Measurements from ENCODE around the gene CTXN2. TPM values are rescaled to one million over a fixed set of nuclear protein-coding genes. Genes with fewer than 3 reads are reported as not detected.
A peak's percentile ranks its signal among the peaks of the same experiment; 100 is the strongest.

CTXN2 gene
- polyA plus RNA-seq, 1 of the 3 experiments (the other 2 are of a cell fraction), result 0.02 TPM

- no peak for TF ChIP-seq ZBTB33 (IDR thresholded peaks at IDR 0.05; ENCODE audit: borderline replicate concordance, low read depth)
- no peak for TF ChIP-seq GABPA (IDR thresholded peaks at IDR 0.05; ENCODE audit: low read depth)
- no peak for TF ChIP-seq MXI1 (IDR thresholded peaks at IDR 0.05; ENCODE audit: low read depth, low read length)
- TF ChIP-seq CHD2 (IDR thresholded peaks at IDR 0.05; ENCODE audit: low read length, partially characterized antibody), result no peak
- TF ChIP-seq RAD21 (IDR thresholded peaks at IDR 0.05; ENCODE audit: low read length), result no peak
- no peak for TF ChIP-seq ELF1 (IDR thresholded peaks at IDR 0.05)
- peak; percentile 73 for TF ChIP-seq TCF12 (IDR thresholded peaks at IDR 0.05)
- TF ChIP-seq NFIC (IDR thresholded peaks at IDR 0.05; ENCODE audit: borderline replicate concordance), result no peak
- peak; percentile 24; the same call in 1 of the 2 replicates for TF ChIP-seq RXRA (IDR thresholded peaks at IDR 0.05; ENCODE audit: borderline replicate concordance, low read depth)
- no peak for TF ChIP-seq USF2 (IDR thresholded peaks at IDR 0.05; ENCODE audit: borderline replicate concordance, low read depth, low read length)
Observed at GRCh38 chr15:48143856-48144255, 47.6 kb upstream of the CTXN2 start (continued).

- Histone ChIP-seq H3K27me3 (ENCODE audit: insufficient read depth) (no peaks in the 10 kb centered on the region), H3K4me1 (ENCODE audit: control insufficient read depth in 1 of 2, insufficient read depth in 2 of 2, low read depth in 1 of 2, low read length in 1 of 2) (peaks cover 3 to 19% of the 10 kb centered on the region in 2 experiments; a peak in 3 of 4 replicates), H3K4me3 (ENCODE audit: low read depth in 2 of 2, low read length in 1 of 2) (0 out of 4 replicates have a peak overlapping the region, but pooled peaks of 1 of the 2 experiments have one; percentile 33), H3K9me3 (no peaks in the 10 kb centered on the region), H3K9me2 (no peaks in the 10 kb centered on the region), H3K27ac (ENCODE audit: low read depth in 2 of 2, low read length in 1 of 2) (peak overlapping the region; percentile 44 to 53; a peak in 3 of 4 replicates), H2AFZ (ENCODE audit: low read depth) (no peak overlapping the region), H3K36me3 (replicated peaks in 1 of 2; ENCODE audit: control insufficient read depth in 1 of 2, insufficient read depth in 2 of 2, low read length in 1 of 2) (peaks cover 40 to 50% of the 10 kb centered on the region in 2 experiments), H3F3A (replicated peaks; ENCODE audit: insufficient read depth) (peaks cover 17% of the 10 kb centered on the region), H3K79me2 (ENCODE audit: insufficient read depth) (no peaks in the 10 kb centered on the region), H3K9ac (no peak overlapping the region; the same call in 1 of the 2 replicates), H3K4me2 (peak overlapping the region; percentile 58; the same call in 1 of the 2 replicates), H4K20me1 (ENCODE audit: insufficient read depth) (no peaks in the 10 kb centered on the region)
- WGBS (ENCODE audit: low lambda C conversion rate), result 74% methylated on average over 1 of the region's 1 CpG
- no peak for DNase-seq
- POLR2A ChIA-PET, result no interaction called here
- 0 out of 2 replicates have a peak, but pooled peaks have one; percentile 9 for TF ChIP-seq PBX3 (IDR thresholded peaks at IDR 0.05)
- TF ChIP-seq SMC3 (IDR thresholded peaks at IDR 0.05; ENCODE audit: low read depth, low read length), result no peak
- CTCF ChIA-PET, result no interaction called here
Observed at GRCh38 chr15:48144889-48145288, 46.6 kb upstream of the CTXN2 start.

GRCh38 chr15:48145923-48146322, 45.5 kb upstream of the CTXN2 start:
- CTCF ChIA-PET, result no interaction called here
- Histone ChIP-seq H3K4me2 (no peak overlapping the region), H4K20me1 (ENCODE audit: insufficient read depth) (no peaks in the 10 kb centered on the region), H3K9me2 (no peaks in the 10 kb centered on the region), H2AFZ (ENCODE audit: low read depth) (no peak overlapping the region), H3K4me3 (ENCODE audit: low read depth in 2 of 2, low read length in 1 of 2) (no peak overlapping the region), H3F3A (replicated peaks; ENCODE audit: insufficient read depth) (peaks cover 25% of the 10 kb centered on the region), H3K36me3 (replicated peaks in 1 of 2; ENCODE audit: control insufficient read depth in 1 of 2, insufficient read depth in 2 of 2, low read length in 1 of 2) (peaks cover 45 to 54% of the 10 kb centered on the region in 2 experiments), H3K79me2 (ENCODE audit: insufficient read depth) (no peaks in the 10 kb centered on the region), H3K9ac (no peak overlapping the region), H3K9me3 (no peaks in the 10 kb centered on the region), H3K27ac (ENCODE audit: low read depth in 2 of 2, low read length in 1 of 2) (no peak overlapping the region; a peak in 1 of 4 replicates), H3K27me3 (ENCODE audit: insufficient read depth) (no peaks in the 10 kb centered on the region), H3K4me1 (ENCODE audit: control insufficient read depth in 1 of 2, insufficient read depth in 2 of 2, low read depth in 1 of 2, low read length in 1 of 2) (peaks cover 0 to 19% of the 10 kb centered on the region in 2 experiments; a peak in 3 of 4 replicates)
- no peak for DNase-seq
- POLR2A ChIA-PET, result no interaction called here
- TF ChIP-seq EZH2phosphoT487 (IDR thresholded peaks at IDR 0.05; ENCODE audit: borderline replicate concordance, low read depth), result no peak
- TF ChIP-seq CTCF (IDR thresholded peaks at IDR 0.05), result no peak
- no peak for TF ChIP-seq RFX5 (IDR thresholded peaks at IDR 0.05; ENCODE audit: low read length)
- no peak for TF ChIP-seq FOXM1 (IDR thresholded peaks at IDR 0.05; ENCODE audit: low read depth)
- TF ChIP-seq TEAD4 (IDR thresholded peaks at IDR 0.05; ENCODE audit: borderline replicate concordance, insufficient read depth), result no peak
- TF ChIP-seq IRF3 (IDR thresholded peaks at IDR 0.05; ENCODE audit: low read depth, low read length), result no peak

Measured in SK-N-SH (cell line).